CD4-positive, alpha-beta T cell (primary cell): ENCODE data around the gene ACHE. TPM values are rescaled to one million over a fixed set of nuclear protein-coding genes. Genes with fewer than 3 reads are reported as not detected.

Experiments
- ATAC-seq: fragments of 200-7000 bp; cut with Tn5 transposase; one replicate; pipeline ENCODE4 v1.10.0; 2022; ENCODE audit warnings: mild to moderate bottlenecking; ENCODE audit not compliant: poor library complexity
- CTCF ChIA-PET: fragments of 350-600 bp; sonication (Branson Sonifier 250); formaldehyde crosslinking; loops from one replicate; lab custom pipeline; 2021; ENCODE audit warnings: antibody characterized with exemption, inconsistent platforms; lab: Charles Lee
- POLR2A ChIA-PET: fragments of 350-600 bp; sonication (Branson Sonifier 250); formaldehyde crosslinking; loops from one replicate; lab custom pipeline; 2021; ENCODE audit warnings: antibody characterized with exemption, inconsistent platforms; lab: Charles Lee
- DNase-seq, 14 experiments: peaks; one replicate each; pipeline ENCODE4 v3.0.0-alpha.2; 2013 to 2020; ENCODE audit warnings: mixed read lengths in 2 of 14
- H3K27ac ChIP-seq, 2 donors: one replicate each; pipeline versions ENCODE4 v1.5.1 to v1.7.0; 2013; ENCODE audit warnings: low read length in 2 of 2, low read depth in 1 of 2, mild to moderate bottlenecking in 1 of 2
- H3K27me3 ChIP-seq, 2 experiments: 1 replicate in 1 of 2; 2 replicates in 1 of 2; pipeline versions ENCODE4 v1.6.1 to v1.7.0; 2013; ENCODE audit warnings: low read length in 2 of 2, control low read depth in 1 of 2, mild to moderate bottlenecking in 1 of 2, moderate library complexity in 1 of 2; ENCODE audit not compliant: insufficient read depth in 2 of 2, control insufficient read depth in 1 of 2
- H3K36me3 ChIP-seq: one replicate; pipeline ENCODE4 v1.6.1; 2013; ENCODE audit warnings: low read length, control low read depth; ENCODE audit not compliant: insufficient read depth
- H3K4me1 ChIP-seq: one replicate; pipeline ENCODE4 v1.6.1; 2013; ENCODE audit warnings: low read length, control low read depth; ENCODE audit not compliant: insufficient read depth
- H3K4me3 ChIP-seq: one replicate; pipeline ENCODE4 v1.5.1; 2013; ENCODE audit warnings: mild to moderate bottlenecking, low read length, moderate library complexity
- H3K9me3 ChIP-seq, 2 experiments: 1 replicate in 1 of 2; 2 replicates in 1 of 2; pipeline versions ENCODE4 v1.6.1 to v1.7.0; 2013; ENCODE audit warnings: low read length in 2 of 2, mild to moderate bottlenecking in 2 of 2, control low read depth in 1 of 2, moderate library complexity in 1 of 2; ENCODE audit not compliant: control insufficient read depth in 1 of 2, insufficient read depth in 1 of 2
- H3K27ac Mint-ChIP-seq: one replicate; pipeline ENCODE4 v1.8.0; 2020; ENCODE audit warnings: mixed read lengths
- H3K27me3 Mint-ChIP-seq: one replicate; pipeline ENCODE4 v1.8.0; 2021; ENCODE audit warnings: mixed read lengths
- H3K36me3 Mint-ChIP-seq: one replicate; pipeline ENCODE4 v1.8.0; 2021; ENCODE audit warnings: low read depth, mixed read lengths
- H3K4me1 Mint-ChIP-seq: one replicate; pipeline ENCODE4 v1.8.0; 2021; ENCODE audit warnings: low read depth, mixed read lengths
- H3K4me3 Mint-ChIP-seq: one replicate; pipeline ENCODE4 v1.8.0; 2020; ENCODE audit warnings: mild to moderate bottlenecking, mixed read lengths
- H3K9me3 Mint-ChIP-seq: one replicate; pipeline ENCODE4 v1.8.0; 2020; ENCODE audit warnings: mixed read lengths
- intact Hi-C, 2 experiments: fragments of 100-400 bp; cut with DNase I in 1 of 2; cut with micrococcal nuclease in 1 of 2; formaldehyde crosslinking; loops; one replicate each; pipeline versions ENCODE4 v1.15.1 to v1.9.0; 2023 to 2025; cut with DNase I, micrococcal nuclease
- microRNA-seq: library from miRNA; unstranded; fragments of <30 nt; microRNA quantifications from one replicate; pipeline ENCODE4 v1.2.0, GENCODE V29; 2021; ENCODE audit warnings: borderline microRNAs expressed, borderline replicate concordance
- total RNA-seq, 174 experiments: library from RNA in 2 of 174; stranded (reverse) in 2 of 174; gene quantifications; one replicate each; pipeline ENCODE4 v1.2.3 and lab custom pipeline; 2021 to 2026
- TF ChIP-seq, protein P1 (sequence below): fragments of 200-600 bp; IDR thresholded peaks from one replicate; pipeline ENCODE4 v1.8.0; 2022; ENCODE audit warnings: antibody characterized with exemption, mild to moderate bottlenecking

The ACHE gene
- total RNA-seq, 2 experiments from 2014 or later = 0.14 to 0.22 TPM

DNA sequence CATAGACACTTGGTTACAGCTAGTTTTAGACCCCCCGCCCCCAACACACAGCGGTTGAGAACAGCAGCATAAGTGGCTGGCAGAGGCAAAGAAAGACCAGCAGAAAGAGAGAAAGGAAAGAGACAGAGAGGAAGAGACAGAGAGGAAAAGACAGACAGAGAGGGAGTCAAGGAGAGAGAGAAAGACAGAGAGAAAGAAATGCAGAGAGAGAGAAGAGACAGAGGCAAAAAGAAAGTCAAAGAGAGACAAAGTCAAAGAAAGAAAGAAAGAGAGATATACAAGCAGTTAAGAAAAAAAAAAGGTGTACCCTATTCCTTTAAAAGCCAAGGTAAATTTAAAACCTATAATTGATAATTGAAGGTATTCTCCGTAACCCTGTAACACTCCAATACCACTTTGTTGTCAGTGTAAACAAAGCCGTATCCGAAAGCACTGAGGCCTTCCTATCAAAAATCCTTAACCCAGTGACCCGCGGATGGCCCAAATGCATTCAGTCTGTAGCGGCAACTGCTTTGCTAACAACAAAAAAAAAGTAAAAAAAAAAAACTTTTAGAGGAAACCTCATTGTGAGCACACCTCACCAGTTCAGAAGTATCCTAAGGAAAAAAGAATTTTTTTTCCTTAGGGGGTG is 55.1 kb downstream of the ACHE start:
- H3K4me3 ChIP-seq = no peak overlapping the region
- Mint-ChIP-seq H3K36me3 (no peaks in the 10 kb centered on the region), H3K27ac (no peak overlapping the region), H3K27me3 (no peaks in the 10 kb centered on the region), H3K9me3 (no peaks in the 10 kb centered on the region), H3K4me1 (peaks cover 10% of the 10 kb centered on the region), H3K4me3 (no peak overlapping the region)
- ATAC-seq = no peak
- no peaks in the 10 kb centered on the region for H3K27me3 ChIP-seq
- DNase-seq = no peak
- intact Hi-C loops = no loop called here
- peaks cover 16% of the 10 kb centered on the region for H3K4me1 ChIP-seq
- H3K9me3 ChIP-seq = no peaks in the 10 kb centered on the region
- H3K36me3 ChIP-seq = no peaks in the 10 kb centered on the region
- ChIA-PET CTCF (no interaction called here), POLR2A (no interaction called here)
- TF ChIP-seq, protein P1, sequence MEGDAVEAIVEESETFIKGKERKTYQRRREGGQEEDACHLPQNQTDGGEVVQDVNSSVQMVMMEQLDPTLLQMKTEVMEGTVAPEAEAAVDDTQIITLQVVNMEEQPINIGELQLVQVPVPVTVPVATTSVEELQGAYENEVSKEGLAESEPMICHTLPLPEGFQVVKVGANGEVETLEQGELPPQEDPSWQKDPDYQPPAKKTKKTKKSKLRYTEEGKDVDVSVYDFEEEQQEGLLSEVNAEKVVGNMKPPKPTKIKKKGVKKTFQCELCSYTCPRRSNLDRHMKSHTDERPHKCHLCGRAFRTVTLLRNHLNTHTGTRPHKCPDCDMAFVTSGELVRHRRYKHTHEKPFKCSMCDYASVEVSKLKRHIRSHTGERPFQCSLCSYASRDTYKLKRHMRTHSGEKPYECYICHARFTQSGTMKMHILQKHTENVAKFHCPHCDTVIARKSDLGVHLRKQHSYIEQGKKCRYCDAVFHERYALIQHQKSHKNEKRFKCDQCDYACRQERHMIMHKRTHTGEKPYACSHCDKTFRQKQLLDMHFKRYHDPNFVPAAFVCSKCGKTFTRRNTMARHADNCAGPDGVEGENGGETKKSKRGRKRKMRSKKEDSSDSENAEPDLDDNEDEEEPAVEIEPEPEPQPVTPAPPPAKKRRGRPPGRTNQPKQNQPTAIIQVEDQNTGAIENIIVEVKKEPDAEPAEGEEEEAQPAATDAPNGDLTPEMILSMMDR = no peak
- H3K27ac ChIP-seq = no peak overlapping the region

Small RNA genes within 50 kb of the gene (microRNA-seq; reads per million reads assigned to microRNA genes)
- not detected for gene MIR6875

Other genes with a start within 250 kb of the ACHE start
- not detected for gene ACTL6B, start 239.4 kb downstream of the ACHE start, total RNA-seq
- 10 to 100 TPM; 87.8 to 91.9 TPM for gene GNB2, start 222.1 kb downstream of the ACHE start, total RNA-seq
- gene GIGYF1, start 201.6 kb downstream of the ACHE start, total RNA-seq = 10 to 100 TPM; 75.5 to 78.8 TPM
- gene POP7, start 189.8 kb downstream of the ACHE start, total RNA-seq = 1 to 10 TPM; 7.4 to 7.5 TPM
- gene EPO, start 175.4 kb downstream of the ACHE start, total RNA-seq = not detected
- gene ZAN, start 162.3 kb downstream of the ACHE start, total RNA-seq = not detected
- 1 to 10 TPM; 8.4 to 8.9 TPM for gene EPHB4, start 68.4 kb downstream of the ACHE start, total RNA-seq
- gene SLC12A9, start 43.2 kb downstream of the ACHE start, total RNA-seq = 10 to 100 TPM; 26.3 to 28.2 TPM
- 1 to 10 TPM; 4.3 to 6.1 TPM for gene TRIP6, start 28.5 kb downstream of the ACHE start, total RNA-seq
- gene SRRT, start 20.8 kb downstream of the ACHE start, total RNA-seq = 100 to 1,000 TPM; 355 to 382 TPM
- gene UFSP1, start 6.2 kb downstream of the ACHE start, total RNA-seq = 1 to 10 TPM; 1.1 to 1.5 TPM
- gene MUC3A, start 53.6 kb upstream of the ACHE start, total RNA-seq = not detected
- gene MUC12, start 73.7 kb upstream of the ACHE start, total RNA-seq = under 1 TPM; 0.39 to 0.60 TPM
- gene MUC17, start 124.2 kb upstream of the ACHE start, total RNA-seq = not detected
- gene TRIM56, start 189.6 kb upstream of the ACHE start, total RNA-seq = 10 to 100 TPM; 29.9 to 31.8 TPM
- gene SERPINE1, start 231.2 kb upstream of the ACHE start, total RNA-seq = under 1 TPM in 1 of 2 experiments, not detected in 1; 0.11 TPM